Right lobe of liver (tissue), 4 donors: Measurements from ENCODE around the gene MICU1.

Source experiments
- POLR2A ChIP-seq: fragments of 450-650 bp; IDR thresholded peaks from one replicate; pipeline ENCODE4 v1.6.1; 2017; ENCODE audit warnings: antibody characterized with exemption, mild to moderate bottlenecking
- TF ChIP-seq, protein P1 (sequence below), 4 donors: fragments of 200-600 bp in 3 of 4; fragments of 450-650 bp in 1 of 4; IDR thresholded peaks; one replicate each; pipeline versions ENCODE4 v1.5.1 to v1.8.0; 2016 to 2022; ENCODE audit warnings: antibody characterized with exemption in 4 of 4, mild to moderate bottlenecking in 2 of 4
- donor health status: DM: no; HTN: no; CAD: no.
- donor health status: DM: no; HTN: no; CAD: no.
- donor health status: DM: no; HTN: yes; CAD: no.

DNA sequence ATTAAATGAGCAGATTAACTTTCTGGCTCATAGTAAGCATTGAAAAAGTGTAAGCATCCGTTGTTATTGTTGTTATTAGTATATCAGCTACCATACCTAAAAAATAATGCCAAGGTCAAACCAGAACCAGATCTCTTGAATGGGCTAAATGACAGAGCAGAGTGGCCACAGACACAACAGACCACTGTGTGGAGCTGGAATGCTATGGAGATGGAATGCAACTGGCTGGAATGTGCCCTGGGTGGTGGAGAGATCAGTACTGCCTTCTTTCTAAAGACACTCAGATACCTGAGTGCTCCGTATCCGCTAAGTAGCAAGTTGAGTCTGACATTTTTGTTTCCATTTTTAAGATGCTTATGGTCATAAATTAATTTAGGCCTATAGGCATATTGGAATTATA is 250.7 kb downstream of the MICU1 start:
- TF ChIP-seq, protein P1, sequence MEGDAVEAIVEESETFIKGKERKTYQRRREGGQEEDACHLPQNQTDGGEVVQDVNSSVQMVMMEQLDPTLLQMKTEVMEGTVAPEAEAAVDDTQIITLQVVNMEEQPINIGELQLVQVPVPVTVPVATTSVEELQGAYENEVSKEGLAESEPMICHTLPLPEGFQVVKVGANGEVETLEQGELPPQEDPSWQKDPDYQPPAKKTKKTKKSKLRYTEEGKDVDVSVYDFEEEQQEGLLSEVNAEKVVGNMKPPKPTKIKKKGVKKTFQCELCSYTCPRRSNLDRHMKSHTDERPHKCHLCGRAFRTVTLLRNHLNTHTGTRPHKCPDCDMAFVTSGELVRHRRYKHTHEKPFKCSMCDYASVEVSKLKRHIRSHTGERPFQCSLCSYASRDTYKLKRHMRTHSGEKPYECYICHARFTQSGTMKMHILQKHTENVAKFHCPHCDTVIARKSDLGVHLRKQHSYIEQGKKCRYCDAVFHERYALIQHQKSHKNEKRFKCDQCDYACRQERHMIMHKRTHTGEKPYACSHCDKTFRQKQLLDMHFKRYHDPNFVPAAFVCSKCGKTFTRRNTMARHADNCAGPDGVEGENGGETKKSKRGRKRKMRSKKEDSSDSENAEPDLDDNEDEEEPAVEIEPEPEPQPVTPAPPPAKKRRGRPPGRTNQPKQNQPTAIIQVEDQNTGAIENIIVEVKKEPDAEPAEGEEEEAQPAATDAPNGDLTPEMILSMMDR (IDR thresholded peaks at IDR 0.05) = no peak
- no peak for TF ChIP-seq POLR2A
